Neural cell (in vitro differentiated cells): Measurements from ENCODE around the gene KIF13A.

ENCODE experiments used
- EP300 ChIP-seq: fragments of 450-650 bp; conservative IDR thresholded peaks from 2 replicates; pipeline ENCODE4 v1.6.1; 2014; ENCODE audit warnings: antibody characterized with exemption, mild to moderate bottlenecking, moderate library complexity; ENCODE audit not compliant: poor library complexity, severe bottlenecking
- EZH2 ChIP-seq: fragments of 200-600, 300-800 bp; shearing (Covaris generic), sonication (generic); IDR thresholded peaks from 2 replicates; pipeline ENCODE4 v1.6.1; 2014; ENCODE audit warnings: antibody characterized with exemption, low read length, borderline replicate concordance, mild to moderate bottlenecking; ENCODE audit not compliant: insufficient read depth, poor library complexity, severe bottlenecking
- POLR2AphosphoS5 ChIP-seq: IDR thresholded peaks from 2 replicates; pipeline ENCODE4 v1.6.1; 2012
- RAD21 ChIP-seq: fragments of 450-650 bp; conservative IDR thresholded peaks from 2 replicates; pipeline ENCODE4 v1.6.1; 2014; ENCODE audit warnings: antibody characterized with exemption, mild to moderate bottlenecking, moderate library complexity
- TF ChIP-seq, protein P1 (sequence below): fragments of 450-650 bp; IDR thresholded peaks from 2 replicates; pipeline ENCODE4 v1.5.1; 2014; ENCODE audit warnings: antibody characterized with exemption, mild to moderate bottlenecking, moderate library complexity; ENCODE audit not compliant: poor library complexity, severe bottlenecking

DNA sequence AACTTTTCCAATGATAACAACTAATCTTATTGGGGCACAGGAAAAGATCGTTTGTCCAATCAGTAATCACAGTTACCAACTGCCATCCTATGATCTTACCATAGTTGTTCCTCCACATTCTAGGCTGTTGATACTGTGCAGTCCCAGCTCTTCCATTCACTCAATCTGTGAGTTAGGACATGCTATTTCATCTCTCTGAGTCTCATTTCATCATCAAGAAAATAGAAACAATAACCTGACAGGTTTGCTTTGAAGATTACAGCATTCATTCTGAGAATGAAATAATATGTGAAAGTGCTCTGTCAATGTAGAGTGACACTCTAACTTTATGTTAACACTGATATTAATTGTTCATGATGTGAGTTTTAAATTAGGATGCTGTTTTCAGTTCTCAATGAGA is 89.8 kb downstream of the KIF13A start:
- TF ChIP-seq, protein P1, sequence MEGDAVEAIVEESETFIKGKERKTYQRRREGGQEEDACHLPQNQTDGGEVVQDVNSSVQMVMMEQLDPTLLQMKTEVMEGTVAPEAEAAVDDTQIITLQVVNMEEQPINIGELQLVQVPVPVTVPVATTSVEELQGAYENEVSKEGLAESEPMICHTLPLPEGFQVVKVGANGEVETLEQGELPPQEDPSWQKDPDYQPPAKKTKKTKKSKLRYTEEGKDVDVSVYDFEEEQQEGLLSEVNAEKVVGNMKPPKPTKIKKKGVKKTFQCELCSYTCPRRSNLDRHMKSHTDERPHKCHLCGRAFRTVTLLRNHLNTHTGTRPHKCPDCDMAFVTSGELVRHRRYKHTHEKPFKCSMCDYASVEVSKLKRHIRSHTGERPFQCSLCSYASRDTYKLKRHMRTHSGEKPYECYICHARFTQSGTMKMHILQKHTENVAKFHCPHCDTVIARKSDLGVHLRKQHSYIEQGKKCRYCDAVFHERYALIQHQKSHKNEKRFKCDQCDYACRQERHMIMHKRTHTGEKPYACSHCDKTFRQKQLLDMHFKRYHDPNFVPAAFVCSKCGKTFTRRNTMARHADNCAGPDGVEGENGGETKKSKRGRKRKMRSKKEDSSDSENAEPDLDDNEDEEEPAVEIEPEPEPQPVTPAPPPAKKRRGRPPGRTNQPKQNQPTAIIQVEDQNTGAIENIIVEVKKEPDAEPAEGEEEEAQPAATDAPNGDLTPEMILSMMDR, result no peak
- TF ChIP-seq EP300, result no peak
- no peak for TF ChIP-seq RAD21
- no peak for TF ChIP-seq POLR2AphosphoS5
- TF ChIP-seq EZH2, result no peak
